Measurements from ENCODE around the gene EFNA3. TPM values are rescaled to one million over a fixed set of nuclear protein-coding genes. Genes with fewer than 3 reads are reported as not detected.
A peak's percentile ranks its signal among the peaks of the same experiment; 100 is the strongest.

EFNA3 gene
- total and polyA plus RNA-seq, 2 experiments from 2014 or later = 10.3 to 13.6 TPM

GRCh38 chr1:155073377-155074242 lies 5.0 kb upstream of the EFNA3 start:
- Histone ChIP-seq H3K4me2 (peak overlapping the region; percentile 72), H3K36me3 (ENCODE audit: insufficient read depth) (no peaks in the 10 kb centered on the region), H3K4me3 (no peak overlapping the region), H3K79me2 (replicated peaks; ENCODE audit: insufficient read depth) (no peaks in the 10 kb centered on the region), H4K20me1 (replicated peaks; ENCODE audit: insufficient read depth) (peaks cover 3% of the 10 kb centered on the region), H3K27me3 (ENCODE audit: insufficient read depth) (peaks cover 56% of the 10 kb centered on the region), H3K9me2 (ENCODE audit: insufficient read depth) (no peaks in the 10 kb centered on the region), H3K4me1 (ENCODE audit: insufficient read depth) (peaks cover 23% of the 10 kb centered on the region), H3K27ac (ENCODE audit: low read depth) (no peak overlapping the region), H3F3A (replicated peaks; ENCODE audit: low read depth) (peaks cover 17% of the 10 kb centered on the region), H2AFZ (no peak overlapping the region)
- Mint-ChIP-seq H3K27ac (no peak overlapping the region), H3K36me3 (ENCODE audit: low read depth) (peaks cover 4% of the 10 kb centered on the region), H3K27me3 (ENCODE audit: insufficient read depth, low read depth, poor library complexity) (peaks cover 44% of the 10 kb centered on the region), H3K4me3 (peak overlapping the region; percentile 21; the same call in 1 of the 3 replicates), H3K4me1 (peaks cover 36% of the 10 kb centered on the region), H3K9me3 (no peaks in the 10 kb centered on the region)
- no peak for ATAC-seq
- DNase-seq (ENCODE audit: low spot score) = no peak
- no peak for TF ChIP-seq EZH2 (IDR thresholded peaks at IDR 0.05; ENCODE audit: low read depth, unreplicated experiment)
- TF ChIP-seq CREB1 (CRISPR knock-in tag; IDR thresholded peaks at IDR 0.05; ENCODE audit: low read depth) = no peak
- TF ChIP-seq ZNF331 (CRISPR knock-in tag; IDR thresholded peaks at IDR 0.05; ENCODE audit: low read depth) = no peak
- no peak for TF ChIP-seq ZNF462 (CRISPR knock-in tag; IDR thresholded peaks at IDR 0.05)
- no peak for TF ChIP-seq NANOG (IDR thresholded peaks at IDR 0.05; ENCODE audit: borderline replicate concordance)
- TF ChIP-seq, protein P1, sequence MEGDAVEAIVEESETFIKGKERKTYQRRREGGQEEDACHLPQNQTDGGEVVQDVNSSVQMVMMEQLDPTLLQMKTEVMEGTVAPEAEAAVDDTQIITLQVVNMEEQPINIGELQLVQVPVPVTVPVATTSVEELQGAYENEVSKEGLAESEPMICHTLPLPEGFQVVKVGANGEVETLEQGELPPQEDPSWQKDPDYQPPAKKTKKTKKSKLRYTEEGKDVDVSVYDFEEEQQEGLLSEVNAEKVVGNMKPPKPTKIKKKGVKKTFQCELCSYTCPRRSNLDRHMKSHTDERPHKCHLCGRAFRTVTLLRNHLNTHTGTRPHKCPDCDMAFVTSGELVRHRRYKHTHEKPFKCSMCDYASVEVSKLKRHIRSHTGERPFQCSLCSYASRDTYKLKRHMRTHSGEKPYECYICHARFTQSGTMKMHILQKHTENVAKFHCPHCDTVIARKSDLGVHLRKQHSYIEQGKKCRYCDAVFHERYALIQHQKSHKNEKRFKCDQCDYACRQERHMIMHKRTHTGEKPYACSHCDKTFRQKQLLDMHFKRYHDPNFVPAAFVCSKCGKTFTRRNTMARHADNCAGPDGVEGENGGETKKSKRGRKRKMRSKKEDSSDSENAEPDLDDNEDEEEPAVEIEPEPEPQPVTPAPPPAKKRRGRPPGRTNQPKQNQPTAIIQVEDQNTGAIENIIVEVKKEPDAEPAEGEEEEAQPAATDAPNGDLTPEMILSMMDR (conservative IDR thresholded peaks at IDR 0.05; ENCODE audit: low read depth in 2 of 2) = no peak
- no peak for TF ChIP-seq EZH2phosphoT487 (IDR thresholded peaks at IDR 0.05; ENCODE audit: unreplicated experiment)
- TF ChIP-seq, protein P2, sequence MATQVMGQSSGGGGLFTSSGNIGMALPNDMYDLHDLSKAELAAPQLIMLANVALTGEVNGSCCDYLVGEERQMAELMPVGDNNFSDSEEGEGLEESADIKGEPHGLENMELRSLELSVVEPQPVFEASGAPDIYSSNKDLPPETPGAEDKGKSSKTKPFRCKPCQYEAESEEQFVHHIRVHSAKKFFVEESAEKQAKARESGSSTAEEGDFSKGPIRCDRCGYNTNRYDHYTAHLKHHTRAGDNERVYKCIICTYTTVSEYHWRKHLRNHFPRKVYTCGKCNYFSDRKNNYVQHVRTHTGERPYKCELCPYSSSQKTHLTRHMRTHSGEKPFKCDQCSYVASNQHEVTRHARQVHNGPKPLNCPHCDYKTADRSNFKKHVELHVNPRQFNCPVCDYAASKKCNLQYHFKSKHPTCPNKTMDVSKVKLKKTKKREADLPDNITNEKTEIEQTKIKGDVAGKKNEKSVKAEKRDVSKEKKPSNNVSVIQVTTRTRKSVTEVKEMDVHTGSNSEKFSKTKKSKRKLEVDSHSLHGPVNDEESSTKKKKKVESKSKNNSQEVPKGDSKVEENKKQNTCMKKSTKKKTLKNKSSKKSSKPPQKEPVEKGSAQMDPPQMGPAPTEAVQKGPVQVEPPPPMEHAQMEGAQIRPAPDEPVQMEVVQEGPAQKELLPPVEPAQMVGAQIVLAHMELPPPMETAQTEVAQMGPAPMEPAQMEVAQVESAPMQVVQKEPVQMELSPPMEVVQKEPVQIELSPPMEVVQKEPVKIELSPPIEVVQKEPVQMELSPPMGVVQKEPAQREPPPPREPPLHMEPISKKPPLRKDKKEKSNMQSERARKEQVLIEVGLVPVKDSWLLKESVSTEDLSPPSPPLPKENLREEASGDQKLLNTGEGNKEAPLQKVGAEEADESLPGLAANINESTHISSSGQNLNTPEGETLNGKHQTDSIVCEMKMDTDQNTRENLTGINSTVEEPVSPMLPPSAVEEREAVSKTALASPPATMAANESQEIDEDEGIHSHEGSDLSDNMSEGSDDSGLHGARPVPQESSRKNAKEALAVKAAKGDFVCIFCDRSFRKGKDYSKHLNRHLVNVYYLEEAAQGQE (IDR thresholded peaks at IDR 0.05; ENCODE audit: unreplicated experiment) = no peak
- no peak for TF ChIP-seq ZNF114 (CRISPR knock-in tag; IDR thresholded peaks at IDR 0.05)
- TF ChIP-seq ETS1 (IDR thresholded peaks at IDR 0.05) = no peak
- no peak for TF ChIP-seq STAT1 (IDR thresholded peaks at IDR 0.05; ENCODE audit: unreplicated experiment)
- TF ChIP-seq POLR2AphosphoS5 (IDR thresholded peaks at IDR 0.05; ENCODE audit: low read depth) = no peak
- TF ChIP-seq JUNB (IDR thresholded peaks at IDR 0.05; ENCODE audit: unreplicated experiment) = no peak
